ENCODE measurements around the gene SHISA6. TPM values are rescaled to one million over a fixed set of nuclear protein-coding genes. Genes with fewer than 3 reads are reported as not detected.

SHISA6 gene
- total RNA-seq, 4 donors from 2014 or later, result under 0.01 to 0.88 (median 0.26) TPM

- 53 to 59% methylated on average over 12 of the region's 12 CpGs for WGBS, 2 donors
- DNase-seq, result no peak
- Histone ChIP-seq H3K27ac (no peak overlapping the region), H3K4me1 (no peaks in the 10 kb centered on the region), H3K36me3 (no peaks in the 10 kb centered on the region), H3K4me3 (replicated peaks in 1 of 3) (no peak overlapping the region), H3K27me3 (no peaks in the 10 kb centered on the region), H3K9me3 (no peaks in the 10 kb centered on the region)
- intact Hi-C loops (cut with DNase I), result no loop called here
- TF ChIP-seq CTCF (IDR thresholded peaks at IDR 0.05) (no peak), POLR2A (IDR thresholded peaks at IDR 0.05) (no peak)
These were observed 244.5 kb downstream of the SHISA6 start for GRCh38 chr17:11485336-11486100.

GRCh38 chr17:11486101-11486867 lies 245.3 kb downstream of the SHISA6 start:
- H3K9me3 ChIP-seq, result no peaks in the 10 kb centered on the region
- 47 to 51% methylated on average over 12 of the region's 12 CpGs for WGBS, 2 donors
- intact Hi-C loops (cut with DNase I), result no loop called here
- no peaks in the 10 kb centered on the region for H3K27me3 ChIP-seq
- H3K4me1 ChIP-seq, result no peaks in the 10 kb centered on the region
- H3K27ac ChIP-seq, result no peak overlapping the region
- no peak for TF ChIP-seq CTCF (IDR thresholded peaks at IDR 0.05)
- no peak for TF ChIP-seq POLR2A (IDR thresholded peaks at IDR 0.05)
- no peaks in the 10 kb centered on the region for H3K36me3 ChIP-seq
- peak; percentile 12 to 35 for DNase-seq
- H3K4me3 ChIP-seq (replicated peaks in 1 of 3), result no peak overlapping the region

GRCh38 chr17:11486868-11487310 lies 245.9 kb downstream of the SHISA6 start:
- Histone ChIP-seq H3K9me3 (no peaks in the 10 kb centered on the region), H3K27ac (no peak overlapping the region), H3K4me1 (no peaks in the 10 kb centered on the region), H3K4me3 (replicated peaks in 1 of 3) (no peak overlapping the region), H3K27me3 (no peaks in the 10 kb centered on the region), H3K36me3 (no peaks in the 10 kb centered on the region)
- DNase-seq, result no peak
- 75 to 81% methylated on average over 9 of the region's 9 CpGs for WGBS, 2 donors
- intact Hi-C loops (cut with DNase I), result no loop called here
- TF ChIP-seq CTCF (IDR thresholded peaks at IDR 0.05) (no peak), POLR2A (IDR thresholded peaks at IDR 0.05) (no peak)

GRCh38 chr17:11487469-11487868 lies 246.5 kb downstream of the SHISA6 start:
- DNase-seq, result no peak
- TF ChIP-seq CTCF (IDR thresholded peaks at IDR 0.05), result no peak
- TF ChIP-seq POLR2A (IDR thresholded peaks at IDR 0.05), result no peak
- 34 to 48% methylated on average over 2 of the region's 2 CpGs for WGBS, 2 donors
- H3K4me1 ChIP-seq, result no peaks in the 10 kb centered on the region
- H3K4me3 ChIP-seq (replicated peaks in 1 of 3), result no peak overlapping the region
- H3K27me3 ChIP-seq, result no peaks in the 10 kb centered on the region
- intact Hi-C loops (cut with DNase I), result no loop called here
- H3K9me3 ChIP-seq, result no peaks in the 10 kb centered on the region
- H3K36me3 ChIP-seq, result no peaks in the 10 kb centered on the region
- no peak overlapping the region for H3K27ac ChIP-seq

GRCh38 chr17:11488407-11488806 lies 247.4 kb downstream of the SHISA6 start:
- TF ChIP-seq POLR2A (IDR thresholded peaks at IDR 0.05) (no peak), CTCF (IDR thresholded peaks at IDR 0.05) (no peak)
- no peaks in the 10 kb centered on the region for H3K4me1 ChIP-seq
- H3K36me3 ChIP-seq, result no peaks in the 10 kb centered on the region
- no peak overlapping the region for H3K27ac ChIP-seq
- intact Hi-C loops (cut with DNase I), result no loop called here
- no peak overlapping the region for H3K4me3 ChIP-seq (replicated peaks in 1 of 3)
- WGBS, 2 donors, result 72 to 73% methylated on average over 3 of the region's 3 CpGs
- no peak for DNase-seq
- H3K27me3 ChIP-seq, result no peaks in the 10 kb centered on the region
- H3K9me3 ChIP-seq, result no peaks in the 10 kb centered on the region

All from thyroid gland (tissue), 4 donors.